GM12864 (cell line): ENCODE data around the gene TMPRSS4.

Experiments used
- DNase-seq: peaks from one replicate; pipeline ENCODE4 v3.0.0-alpha.2; 2011; ENCODE audit warnings: low read depth
- H3K4me3 ChIP-seq: 2 replicates; pipeline ENCODE4 v1.5.1; 2011; ENCODE audit warnings: mild to moderate bottlenecking, low read depth, low read length, control low read depth
- TF ChIP-seq, protein P1 (sequence below): IDR thresholded peaks from 2 replicates; pipeline ENCODE4 v1.5.1; 2011; ENCODE audit warnings: low read depth, mild to moderate bottlenecking, moderate library complexity, low read length, control low read depth, inconsistent platforms; ENCODE audit errors: missing control alignments

Gene TMPRSS4

DNA sequence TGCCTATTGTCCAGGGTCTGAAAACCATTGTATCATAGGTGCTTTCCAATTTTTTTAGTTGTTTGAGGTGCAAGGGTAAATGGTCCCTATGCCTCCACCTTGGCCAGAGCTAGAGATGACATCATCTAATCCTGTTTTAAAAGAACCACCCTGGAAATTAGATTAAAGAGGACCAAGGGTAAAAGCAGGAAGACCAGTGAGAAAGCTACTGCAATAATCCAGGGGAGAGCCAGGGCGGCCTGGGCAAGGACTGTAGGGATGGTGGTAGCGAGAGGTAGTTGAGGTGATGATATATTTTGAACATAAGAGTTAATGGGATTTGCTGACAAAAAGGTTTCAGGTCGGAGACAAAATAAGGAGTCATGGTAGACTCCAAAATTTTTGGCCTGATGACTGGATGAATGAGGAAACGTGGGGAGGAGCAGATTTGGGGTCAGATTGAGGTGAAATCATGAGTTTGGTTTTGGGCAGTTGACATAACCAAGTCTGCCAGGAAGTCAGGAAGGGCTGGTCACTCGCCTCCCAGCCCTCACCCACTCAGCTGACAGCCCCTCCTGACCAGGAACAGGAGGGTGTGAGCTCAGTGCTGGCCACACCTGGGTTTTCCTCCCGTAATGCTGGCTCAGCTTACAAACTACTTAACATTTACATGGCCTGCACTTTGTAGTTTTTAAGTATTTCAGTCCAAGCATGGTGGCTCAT is 52.7 kb downstream of the TMPRSS4 start:
- H3K4me3 ChIP-seq, result no peak overlapping the region
- no peak for DNase-seq
- TF ChIP-seq, protein P1, sequence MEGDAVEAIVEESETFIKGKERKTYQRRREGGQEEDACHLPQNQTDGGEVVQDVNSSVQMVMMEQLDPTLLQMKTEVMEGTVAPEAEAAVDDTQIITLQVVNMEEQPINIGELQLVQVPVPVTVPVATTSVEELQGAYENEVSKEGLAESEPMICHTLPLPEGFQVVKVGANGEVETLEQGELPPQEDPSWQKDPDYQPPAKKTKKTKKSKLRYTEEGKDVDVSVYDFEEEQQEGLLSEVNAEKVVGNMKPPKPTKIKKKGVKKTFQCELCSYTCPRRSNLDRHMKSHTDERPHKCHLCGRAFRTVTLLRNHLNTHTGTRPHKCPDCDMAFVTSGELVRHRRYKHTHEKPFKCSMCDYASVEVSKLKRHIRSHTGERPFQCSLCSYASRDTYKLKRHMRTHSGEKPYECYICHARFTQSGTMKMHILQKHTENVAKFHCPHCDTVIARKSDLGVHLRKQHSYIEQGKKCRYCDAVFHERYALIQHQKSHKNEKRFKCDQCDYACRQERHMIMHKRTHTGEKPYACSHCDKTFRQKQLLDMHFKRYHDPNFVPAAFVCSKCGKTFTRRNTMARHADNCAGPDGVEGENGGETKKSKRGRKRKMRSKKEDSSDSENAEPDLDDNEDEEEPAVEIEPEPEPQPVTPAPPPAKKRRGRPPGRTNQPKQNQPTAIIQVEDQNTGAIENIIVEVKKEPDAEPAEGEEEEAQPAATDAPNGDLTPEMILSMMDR, result no peak

DNA sequence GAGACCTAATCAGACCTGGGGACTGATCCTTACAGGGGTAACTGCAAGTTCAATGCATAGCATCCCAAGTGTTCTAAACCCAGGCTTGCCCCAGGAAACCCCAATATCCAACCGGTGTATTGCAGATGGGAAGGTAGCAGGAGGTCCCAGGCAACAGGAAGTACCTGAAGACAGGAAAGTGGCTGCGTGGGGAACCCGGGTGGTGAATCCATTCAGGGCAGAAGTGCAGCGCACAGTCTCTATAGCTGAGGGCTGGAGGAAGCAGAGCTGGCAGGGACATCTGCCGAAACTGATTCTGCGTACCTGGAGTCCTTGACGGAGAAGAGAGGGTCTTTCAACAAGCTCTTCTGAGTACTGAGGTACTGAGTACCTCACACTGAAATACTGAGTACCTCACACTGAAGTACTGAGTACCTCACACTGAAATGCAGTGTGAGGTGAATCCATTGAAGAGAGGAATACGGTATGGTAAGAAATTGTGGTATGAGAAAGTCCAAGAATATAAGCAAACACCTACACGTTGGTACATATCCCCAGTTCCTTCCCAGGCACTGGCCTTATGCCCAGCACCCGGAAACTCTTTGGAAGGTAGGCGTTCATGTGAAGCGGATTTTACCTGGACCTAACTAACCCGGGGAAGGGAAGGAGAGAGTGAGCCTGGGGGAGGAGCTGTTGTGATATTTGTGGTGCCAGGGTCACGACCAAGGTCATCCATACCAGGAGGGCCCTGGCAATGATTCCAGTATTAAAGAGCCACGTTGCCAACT is 55.7 kb downstream of the TMPRSS4 start:
- H3K4me3 ChIP-seq, result no peak overlapping the region
- no peak for DNase-seq
- TF ChIP-seq, protein P1, result no peak

DNA sequence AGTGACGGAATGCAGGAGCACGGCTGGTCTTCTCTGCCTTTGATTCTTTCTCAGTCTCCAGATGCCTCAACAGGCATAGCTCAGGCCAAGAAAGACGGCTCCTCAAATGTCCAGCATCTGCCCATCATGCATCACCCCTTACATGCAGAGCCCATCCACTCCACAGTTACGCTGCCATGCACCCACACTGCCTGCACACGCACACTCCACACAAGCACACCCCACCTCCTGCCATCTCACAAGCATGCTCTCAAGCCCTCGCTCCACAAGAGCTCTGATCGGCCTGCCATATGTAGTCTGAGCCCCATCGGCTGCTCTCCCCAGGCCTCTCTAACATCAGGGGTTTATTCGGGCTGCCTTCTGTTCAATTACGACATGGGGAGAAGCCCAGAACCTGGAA is 56.9 kb downstream of the TMPRSS4 start:
- DNase-seq, result no peak
- TF ChIP-seq, protein P1, result no peak
- H3K4me3 ChIP-seq, result no peak overlapping the region

DNA sequence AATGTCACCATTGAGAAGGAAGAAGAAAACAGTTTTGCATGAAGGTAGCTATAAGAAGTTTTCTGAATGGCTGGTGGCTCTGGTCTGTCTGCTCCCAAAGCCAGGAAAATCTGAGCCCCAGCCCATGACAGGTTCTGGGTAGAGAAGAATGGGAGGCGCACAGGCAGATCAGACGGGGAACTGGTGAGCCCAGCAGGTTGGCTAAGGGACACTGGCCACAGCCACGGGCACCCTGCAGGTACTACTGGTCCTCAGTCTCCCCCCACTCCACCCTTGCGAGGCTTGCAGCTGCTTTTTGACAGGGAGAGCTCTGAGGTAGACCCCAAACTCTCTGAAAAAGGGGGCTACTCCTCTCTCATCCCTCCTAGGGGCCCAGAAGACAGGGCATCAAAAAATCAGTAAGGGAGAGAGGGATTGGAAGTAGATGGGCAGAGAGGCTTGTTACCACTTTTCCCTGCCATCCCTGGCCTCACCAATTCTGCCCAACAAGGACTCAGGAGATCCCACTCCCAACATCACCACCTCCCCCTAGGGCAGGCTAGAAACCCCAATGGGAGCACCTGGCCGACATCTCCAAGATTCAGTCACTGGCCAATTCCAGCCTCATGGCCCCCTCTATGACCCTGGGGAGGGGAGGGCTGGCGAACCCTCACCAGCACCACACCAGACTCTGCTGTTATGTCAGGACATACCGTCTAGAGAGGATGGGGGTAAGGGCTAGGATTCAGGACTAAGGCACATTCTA is 58.3 kb downstream of the TMPRSS4 start:
- DNase-seq, result no peak
- TF ChIP-seq, protein P1, result no peak
- no peak overlapping the region for H3K4me3 ChIP-seq

DNA sequence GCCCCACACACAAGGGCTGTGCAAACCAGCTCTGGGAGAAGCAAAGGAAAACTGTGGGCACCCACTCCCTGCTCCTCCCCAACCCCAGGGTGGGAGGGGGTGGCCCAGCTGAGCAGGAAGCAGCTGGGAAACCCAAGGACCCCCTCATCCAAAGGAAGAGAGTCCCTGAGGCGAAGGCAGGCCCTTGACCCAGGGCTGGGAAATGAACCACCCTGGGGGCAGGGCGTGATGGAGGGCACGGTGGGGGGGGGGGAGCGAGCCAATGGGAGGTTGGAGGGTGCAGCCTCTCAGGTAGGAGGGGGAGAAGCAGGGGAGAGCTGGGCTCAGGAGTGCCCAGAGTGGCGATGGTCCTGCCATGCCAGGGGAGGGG is 58.9 kb downstream of the TMPRSS4 start:
- H3K4me3 ChIP-seq, result no peak overlapping the region
- TF ChIP-seq, protein P1, result no peak
- no peak for DNase-seq

DNA sequence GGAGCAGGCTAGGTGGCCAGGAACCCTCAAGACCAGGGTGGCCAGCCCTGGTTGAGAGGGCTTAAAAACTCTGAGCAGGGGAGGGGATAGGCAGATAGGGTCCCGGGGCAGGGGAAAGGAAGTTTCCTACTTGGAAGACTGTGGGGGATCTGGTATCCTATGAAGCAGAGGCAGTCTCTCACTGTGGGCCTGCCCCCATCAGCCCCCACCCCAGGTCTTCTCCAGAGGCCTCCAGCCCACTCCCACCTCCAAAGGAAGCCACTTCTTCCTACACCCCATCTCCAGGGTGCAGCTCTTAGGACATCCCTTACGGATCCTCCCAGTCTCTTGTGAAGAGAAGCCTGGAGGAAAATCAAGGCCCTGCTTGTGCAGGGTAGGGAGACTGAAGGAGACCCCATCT is 59.5 kb downstream of the TMPRSS4 start:
- TF ChIP-seq, protein P1, result no peak
- H3K4me3 ChIP-seq, result no peak overlapping the region
- no peak for DNase-seq
